AG04449 (cell line): ENCODE results near the gene DSE.
A peak's percentile ranks its signal among the peaks of the same experiment; 100 is the strongest.

Source experiments
- CTCF ChIA-PET: fragments of 350-600 bp; formaldehyde crosslinking; extraction: SDS; loops from one replicate; lab custom pipeline; 2021; ENCODE audit warnings: antibody characterized with exemption; lab: Yijun Ruan, JAX
- POLR2A ChIA-PET: fragments of 400-600, 350-600 bp; formaldehyde crosslinking; extraction: SDS; loops from one replicate; lab custom pipeline; 2020; ENCODE audit warnings: antibody characterized with exemption, inconsistent platforms; lab: Yijun Ruan, JAX
- DNase-seq: peaks from one replicate; pipeline ENCODE4 v3.0.0-alpha.2; 2010; ENCODE audit warnings: low read depth, low spot score
- H3K4me3 ChIP-seq: 2 replicates; pipeline ENCODE4 v1.5.1; 2011; ENCODE audit warnings: low read depth, mild to moderate bottlenecking, control low read depth, low read length
- TF ChIP-seq, protein P1 (sequence below): IDR thresholded peaks from one replicate; pipeline ENCODE4 v1.5.1; 2011; ENCODE audit warnings: mild to moderate bottlenecking, moderate library complexity, low read length, control low read depth, inconsistent platforms; ENCODE audit not compliant: insufficient read depth; ENCODE audit errors: missing control alignments

DSE gene

DNA sequence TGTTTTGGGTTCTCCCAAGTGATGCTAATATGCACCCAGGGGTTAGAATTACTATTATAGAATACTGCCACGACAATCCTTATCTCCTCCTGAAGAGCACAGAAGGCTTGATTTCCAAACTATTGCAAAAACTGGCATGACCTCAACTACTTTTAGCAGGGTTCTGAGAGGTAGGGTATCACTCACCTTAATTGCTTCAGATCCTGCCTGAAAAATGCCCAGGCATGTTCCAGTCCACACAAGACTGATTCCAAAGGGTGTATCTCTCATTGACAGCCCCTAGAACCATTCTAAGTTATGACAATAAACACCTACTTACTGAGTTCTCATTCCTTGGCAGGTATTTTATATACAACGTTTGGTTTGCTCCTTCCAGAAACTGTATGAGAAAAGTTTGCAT is 5.0 kb upstream of the DSE start:
- POLR2A ChIA-PET, result no interaction called here
- CTCF ChIA-PET, result no interaction called here
- H3K4me3 ChIP-seq, result no peak overlapping the region
- DNase-seq, result no peak
- TF ChIP-seq, protein P1, sequence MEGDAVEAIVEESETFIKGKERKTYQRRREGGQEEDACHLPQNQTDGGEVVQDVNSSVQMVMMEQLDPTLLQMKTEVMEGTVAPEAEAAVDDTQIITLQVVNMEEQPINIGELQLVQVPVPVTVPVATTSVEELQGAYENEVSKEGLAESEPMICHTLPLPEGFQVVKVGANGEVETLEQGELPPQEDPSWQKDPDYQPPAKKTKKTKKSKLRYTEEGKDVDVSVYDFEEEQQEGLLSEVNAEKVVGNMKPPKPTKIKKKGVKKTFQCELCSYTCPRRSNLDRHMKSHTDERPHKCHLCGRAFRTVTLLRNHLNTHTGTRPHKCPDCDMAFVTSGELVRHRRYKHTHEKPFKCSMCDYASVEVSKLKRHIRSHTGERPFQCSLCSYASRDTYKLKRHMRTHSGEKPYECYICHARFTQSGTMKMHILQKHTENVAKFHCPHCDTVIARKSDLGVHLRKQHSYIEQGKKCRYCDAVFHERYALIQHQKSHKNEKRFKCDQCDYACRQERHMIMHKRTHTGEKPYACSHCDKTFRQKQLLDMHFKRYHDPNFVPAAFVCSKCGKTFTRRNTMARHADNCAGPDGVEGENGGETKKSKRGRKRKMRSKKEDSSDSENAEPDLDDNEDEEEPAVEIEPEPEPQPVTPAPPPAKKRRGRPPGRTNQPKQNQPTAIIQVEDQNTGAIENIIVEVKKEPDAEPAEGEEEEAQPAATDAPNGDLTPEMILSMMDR, result no peak

DNA sequence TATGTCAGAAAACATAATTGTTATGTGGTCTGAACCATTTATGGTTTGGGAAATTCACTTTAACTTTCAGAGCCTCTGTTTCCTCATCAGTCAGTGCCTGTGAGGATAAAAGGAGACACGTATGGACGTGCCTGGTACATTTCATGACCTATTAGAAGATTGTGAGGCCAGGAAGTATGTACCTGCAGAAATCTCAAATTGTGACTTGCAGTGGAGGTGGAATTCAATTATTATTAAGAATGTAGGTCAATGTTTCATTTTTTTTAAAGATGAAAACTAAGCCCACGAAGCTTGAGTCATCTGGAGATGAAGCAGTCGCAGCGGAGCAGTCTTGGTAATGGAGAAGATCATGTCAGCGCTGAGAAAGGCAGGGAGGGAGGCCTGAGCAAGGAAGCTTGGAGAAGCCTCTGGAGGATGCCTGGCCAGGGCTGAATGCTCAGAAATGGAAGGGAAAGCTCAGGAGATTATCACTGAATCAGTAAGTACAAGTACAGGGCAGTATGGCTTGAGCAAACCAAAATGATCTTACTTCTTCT is 3.9 kb upstream of the DSE start:
- H3K4me3 ChIP-seq, result no peak overlapping the region
- ChIA-PET POLR2A (no interaction called here), CTCF (interaction anchor here (1.5 to 2.2 kb wide), 2 partner anchors 23 to 79 kb away, joined by 3 to 8 read pairs; no protein-coding TSS in a partner anchor)
- TF ChIP-seq, protein P1, result no peak
- no peak for DNase-seq

DNA sequence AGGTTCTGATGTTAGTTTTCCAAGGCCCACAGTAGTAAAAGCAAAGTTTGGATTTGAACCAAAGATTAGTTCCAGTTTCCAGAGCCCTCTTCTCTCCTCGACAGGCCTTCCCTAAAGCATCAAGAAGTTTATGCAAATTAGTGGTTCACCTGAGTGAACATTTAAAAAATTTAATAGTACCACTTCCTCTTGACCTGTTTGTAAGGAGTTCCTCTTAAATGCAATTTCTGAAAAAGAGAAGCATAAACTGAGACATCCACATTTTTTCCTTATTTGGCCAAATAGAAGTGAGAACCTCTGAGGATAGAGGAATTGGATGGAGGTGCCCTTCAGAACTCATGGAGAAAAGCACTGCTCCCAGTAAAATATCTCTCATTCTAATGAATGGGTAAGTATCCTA is 1.2 kb upstream of the DSE start:
- TF ChIP-seq, protein P1, result no peak
- POLR2A ChIA-PET, result interaction anchor here (1.3 kb wide), 1 partner anchor 8 kb away, joined by 5 read pairs; no protein-coding TSS in a partner anchor
- DNase-seq, result no peak
- peak overlapping the region; percentile 92 for H3K4me3 ChIP-seq
- CTCF ChIA-PET, result interaction anchor here (1.0 to 2.2 kb wide), 2 partner anchors 153 to 192 kb away, joined by 4 to 6 read pairs; no protein-coding TSS in a partner anchor

DNA sequence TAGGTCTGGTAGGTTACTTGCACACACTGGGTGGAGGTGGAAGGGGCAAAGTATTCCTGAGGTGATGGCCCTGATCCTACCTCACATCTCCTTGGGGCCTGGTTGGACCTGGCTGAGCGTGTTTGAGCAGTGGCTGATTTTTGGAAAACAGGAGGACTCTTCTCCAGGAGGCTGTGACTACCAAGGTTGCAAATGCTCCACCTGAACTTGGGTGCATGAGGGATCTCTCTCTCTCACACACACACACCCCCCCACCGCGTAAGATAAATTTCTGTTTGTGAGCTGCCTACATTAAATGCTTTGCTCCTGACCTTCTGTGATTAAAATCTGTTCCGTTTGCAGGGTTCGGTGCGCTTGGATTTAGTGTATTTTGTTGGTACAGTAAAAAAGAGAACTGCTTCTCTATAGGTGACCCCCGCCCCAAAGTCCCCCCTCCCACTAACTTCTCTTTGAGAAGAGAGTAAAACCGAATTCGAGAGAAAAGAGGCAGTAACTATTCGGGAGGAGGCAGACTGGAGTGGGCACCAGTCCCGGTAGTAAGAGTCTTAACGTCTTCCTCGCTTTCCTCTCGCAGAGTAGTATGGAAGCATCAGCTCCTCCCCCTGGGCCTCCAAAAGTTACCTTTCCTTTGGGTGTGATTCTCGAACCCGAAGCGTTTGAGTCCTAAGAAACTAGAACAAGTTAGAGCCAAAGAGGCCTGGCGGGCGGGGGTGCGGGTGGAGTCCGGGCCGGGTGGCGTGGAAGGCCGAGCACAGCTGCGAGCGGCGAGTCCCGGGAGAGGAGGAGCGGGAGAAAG is 585 bp upstream of the DSE start:
- H3K4me3 ChIP-seq, result peak overlapping the region; percentile 92
- ChIA-PET POLR2A (interaction anchor here (1.3 to 2.3 kb wide), 6 partner anchors 9 to 91 kb away, joined by 4 to 13 read pairs (median 8); partner anchors contain the start of gene TSPYL1), CTCF (interaction anchor here (0.7 to 2.2 kb wide), 6 partner anchors 82 to 191 kb away, joined by 3 to 6 read pairs (median 3); no protein-coding TSS in a partner anchor)
- TF ChIP-seq, protein P1, result no peak
- no peak for DNase-seq

DNA sequence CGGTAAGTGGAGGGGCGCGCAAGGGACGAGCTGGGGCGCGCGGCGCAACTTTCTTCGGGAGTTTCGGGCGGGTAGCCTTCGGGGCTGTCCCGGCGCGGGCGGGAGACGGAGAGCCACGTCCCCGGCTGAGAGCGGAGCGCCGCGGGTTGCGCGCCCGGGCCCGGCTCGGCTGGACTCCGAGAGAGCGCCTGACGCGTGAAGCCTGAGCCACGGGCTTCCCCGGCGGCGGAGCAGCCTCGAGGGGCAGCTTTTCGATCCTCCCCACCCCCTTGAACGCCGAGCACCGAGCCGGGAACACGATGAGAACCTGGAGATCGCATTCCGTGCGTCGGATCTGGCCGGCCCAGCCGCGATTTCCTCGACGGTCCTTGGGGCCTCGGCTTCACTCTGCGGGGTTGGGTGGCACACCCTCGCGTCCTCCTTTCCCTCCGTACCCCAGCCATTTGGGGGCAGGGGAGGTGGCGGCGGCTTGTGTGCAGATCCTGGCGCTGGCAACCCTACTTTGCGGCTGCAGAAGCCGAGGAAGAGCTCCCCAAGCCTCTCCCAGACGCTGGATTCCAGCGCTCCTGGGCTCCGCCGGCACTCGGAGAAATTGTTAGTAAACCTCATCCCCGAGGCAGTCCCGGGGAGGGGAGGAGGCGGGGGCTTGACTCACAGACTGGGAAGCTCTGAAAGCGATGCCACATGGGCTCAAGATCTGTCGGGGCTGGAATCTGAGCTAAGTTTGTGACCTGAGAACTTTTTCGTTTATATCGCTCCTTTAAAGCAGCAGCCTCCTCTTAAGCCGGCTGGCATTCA is 572 bp downstream of the DSE start:
- ChIA-PET CTCF (interaction anchor here (0.7 to 2.2 kb wide), 10 partner anchors 11 to 190 kb away, joined by 3 to 8 read pairs (median 3); no protein-coding TSS in a partner anchor), POLR2A (interaction anchor here (0.7 to 2.3 kb wide), 13 partner anchors 10 to 194 kb away, joined by 3 to 13 read pairs (median 4); partner anchors contain the start of gene TSPYL1)
- TF ChIP-seq, protein P1, result no peak

More for the DNA sequence above, 572 bp downstream of the DSE start:
- peak overlapping the region; percentile 92 for H3K4me3 ChIP-seq
- no peak for DNase-seq
